Endothelial cell (in vitro differentiated cells): Measurements from ENCODE around the gene TCFL5. TPM values are rescaled to one million over a fixed set of nuclear protein-coding genes. Genes with fewer than 3 reads are reported as not detected.

ENCODE experiments used
- DNase-seq: peaks from one replicate; pipeline ENCODE4 v3.0.0; 2021; ENCODE audit warnings: low spot score
- H3K27ac Mint-ChIP-seq: one replicate; pipeline ENCODE4 v1.8.0; 2021; ENCODE audit warnings: mixed read lengths, inconsistent platforms; ENCODE audit not compliant: unreplicated experiment
- H3K27me3 Mint-ChIP-seq: one replicate; pipeline ENCODE4 v1.8.0; 2021; ENCODE audit warnings: mild to moderate bottlenecking, moderate library complexity, mixed read lengths, inconsistent platforms; ENCODE audit not compliant: unreplicated experiment
- H3K36me3 Mint-ChIP-seq: one replicate; pipeline ENCODE4 v1.8.0; 2021; ENCODE audit warnings: mild to moderate bottlenecking, low read depth, mixed read lengths, inconsistent platforms; ENCODE audit not compliant: unreplicated experiment
- H3K4me1 Mint-ChIP-seq: one replicate; pipeline ENCODE4 v1.8.0; 2021; ENCODE audit warnings: mild to moderate bottlenecking, mixed read lengths, inconsistent platforms; ENCODE audit not compliant: unreplicated experiment
- H3K4me3 Mint-ChIP-seq: one replicate; pipeline ENCODE4 v1.8.0; 2021; ENCODE audit warnings: mild to moderate bottlenecking, mixed read lengths, inconsistent platforms; ENCODE audit not compliant: unreplicated experiment
- H3K9me3 Mint-ChIP-seq: one replicate; pipeline ENCODE4 v1.8.0; 2021; ENCODE audit warnings: mixed read lengths, inconsistent platforms; ENCODE audit not compliant: unreplicated experiment
- CTCF ChIP-seq: fragments of 200-600 bp; sonication (generic); IDR thresholded peaks from one replicate; pipeline ENCODE4 v1.5.0; 2021; ENCODE audit warnings: antibody characterized with exemption; ENCODE audit not compliant: unreplicated experiment
- total RNA-seq: library from RNA; stranded (reverse); fragmentation: NEBNext Ultra II Directional; extraction: Animal tissue kit (Norgen Biotek cat#: 25700); gene quantifications from one replicate; pipeline ENCODE4 v1.2.1, GENCODE V29; 2021; ENCODE audit not compliant: unreplicated experiment

The TCFL5 gene
- total RNA-seq, 1 donor from 2014 or later, result 30.9 TPM

- H3K4me3 Mint-ChIP-seq, result no peak overlapping the region
- H3K27ac Mint-ChIP-seq, result peak overlapping the region; percentile 52
These were observed 28.8 kb upstream of the TCFL5 start for GRCh38 chr20:62890444-62890843.

GRCh38 chr20:62889871-62890270 is 28.2 kb upstream of the TCFL5 start:
- DNase-seq, result no peak
- Mint-ChIP-seq H3K27ac (no peak overlapping the region), H3K27me3 (peaks cover 3% of the 10 kb centered on the region), H3K9me3 (no peaks in the 10 kb centered on the region), H3K36me3 (peaks cover 49% of the 10 kb centered on the region), H3K4me3 (no peak overlapping the region), H3K4me1 (peaks cover 11% of the 10 kb centered on the region)
- no peak for TF ChIP-seq CTCF

More at GRCh38 chr20:62890444-62890843, 28.8 kb upstream of the TCFL5 start:
- H3K4me1 Mint-ChIP-seq, result peaks cover 11% of the 10 kb centered on the region
- peaks cover 3% of the 10 kb centered on the region for H3K27me3 Mint-ChIP-seq
- no peaks in the 10 kb centered on the region for H3K9me3 Mint-ChIP-seq
- no peak for DNase-seq
- peaks cover 55% of the 10 kb centered on the region for H3K36me3 Mint-ChIP-seq
- TF ChIP-seq CTCF, result no peak

GRCh38 chr20:62889411-62889810 is 27.8 kb upstream of the TCFL5 start:
- Mint-ChIP-seq H3K4me3 (no peak overlapping the region), H3K27me3 (peaks cover 3% of the 10 kb centered on the region), H3K9me3 (no peaks in the 10 kb centered on the region), H3K4me1 (peaks cover 11% of the 10 kb centered on the region), H3K36me3 (peaks cover 48% of the 10 kb centered on the region), H3K27ac (no peak overlapping the region)
- DNase-seq, result no peak
- TF ChIP-seq CTCF, result no peak

GRCh38 chr20:62888910-62889309 is 27.3 kb upstream of the TCFL5 start:
- peaks cover 3% of the 10 kb centered on the region for H3K27me3 Mint-ChIP-seq
- H3K36me3 Mint-ChIP-seq, result peaks cover 45% of the 10 kb centered on the region
- no peak for TF ChIP-seq CTCF
- H3K9me3 Mint-ChIP-seq, result no peaks in the 10 kb centered on the region
- peaks cover 11% of the 10 kb centered on the region for H3K4me1 Mint-ChIP-seq
- no peak overlapping the region for H3K4me3 Mint-ChIP-seq
- no peak for DNase-seq
- no peak overlapping the region for H3K27ac Mint-ChIP-seq

GRCh38 chr20:62888406-62888805 is 26.8 kb upstream of the TCFL5 start:
- DNase-seq, result no peak
- Mint-ChIP-seq H3K36me3 (peaks cover 42% of the 10 kb centered on the region), H3K9me3 (no peaks in the 10 kb centered on the region), H3K4me1 (peaks cover 11% of the 10 kb centered on the region), H3K27me3 (peaks cover 3% of the 10 kb centered on the region), H3K4me3 (no peak overlapping the region), H3K27ac (no peak overlapping the region)
- TF ChIP-seq CTCF, result no peak
